Osteoblast (primary cell): Measurements from ENCODE around the gene ARL6IP4. TPM values are rescaled to one million over a fixed set of nuclear protein-coding genes. Genes with fewer than 3 reads are reported as not detected.

ENCODE experiments used
- DNase-seq: peaks from one replicate; pipeline ENCODE4 v3.0.0; 2011; ENCODE audit warnings: low spot score, mixed read lengths; ENCODE audit not compliant: insufficient read length; ENCODE audit errors: missing footprints
- H2AFZ ChIP-seq: 2 replicates; pipeline ENCODE4 v1.6.0; 2011; ENCODE audit warnings: mild to moderate bottlenecking, low read length
- H3K27ac ChIP-seq: 2 replicates; pipeline ENCODE4 v1.5.1; 2011; ENCODE audit warnings: mild to moderate bottlenecking, low read depth, low read length, moderate library complexity
- H3K27me3 ChIP-seq: 2 replicates; pipeline ENCODE4 v1.6.0; 2012; ENCODE audit warnings: mild to moderate bottlenecking, control low read depth, inconsistent platforms, low read length, moderate library complexity; ENCODE audit not compliant: insufficient read depth
- H3K36me3 ChIP-seq: 2 replicates; pipeline ENCODE4 v1.5.1; 2011; ENCODE audit warnings: mild to moderate bottlenecking, low read length, control low read depth, moderate library complexity; ENCODE audit not compliant: insufficient read depth
- H3K4me1 ChIP-seq: 2 replicates; pipeline ENCODE4 v1.5.1; 2011; ENCODE audit warnings: mild to moderate bottlenecking, low read length, control low read depth, moderate library complexity; ENCODE audit not compliant: insufficient read depth
- H3K4me2 ChIP-seq: 2 replicates; pipeline ENCODE4 v1.6.0; 2011; ENCODE audit warnings: mild to moderate bottlenecking, low read length; ENCODE audit not compliant: insufficient read depth
- H3K4me3 ChIP-seq: fragments of 200-600 bp; sonication (generic); 3 replicates; pipeline ENCODE4 v1.5.1; 2012; ENCODE audit warnings: mild to moderate bottlenecking, low read length, inconsistent platforms; ENCODE audit not compliant: insufficient read depth
- H3K79me2 ChIP-seq: 2 replicates; pipeline ENCODE4 v1.6.0; 2012; ENCODE audit warnings: mild to moderate bottlenecking, low read length, control low read depth, inconsistent platforms; ENCODE audit not compliant: insufficient read depth
- H3K9me3 ChIP-seq: 2 replicates; pipeline ENCODE4 v1.5.1; 2011; ENCODE audit warnings: low read depth, low read length, control low read depth
- H4K20me1 ChIP-seq: 2 replicates; pipeline ENCODE4 v1.6.0; 2012; ENCODE audit warnings: mild to moderate bottlenecking, low read length, control low read depth; ENCODE audit not compliant: insufficient read depth
- total RNA-seq: library from RNA; depleted of rRNA; stranded (reverse); fragments of >200 nt; gene quantifications from 2 replicates; pipeline ENCODE4 v1.2.3, GENCODE V29; 2012
- TF ChIP-seq, protein P1 (sequence below): IDR thresholded peaks from 2 replicates; pipeline ENCODE4 v1.5.1; 2011; ENCODE audit warnings: mild to moderate bottlenecking, low read depth, low read length, moderate library complexity; ENCODE audit errors: extremely low read depth

The ARL6IP4 gene
- total RNA-seq, 1 donor = 118 TPM

DNA sequence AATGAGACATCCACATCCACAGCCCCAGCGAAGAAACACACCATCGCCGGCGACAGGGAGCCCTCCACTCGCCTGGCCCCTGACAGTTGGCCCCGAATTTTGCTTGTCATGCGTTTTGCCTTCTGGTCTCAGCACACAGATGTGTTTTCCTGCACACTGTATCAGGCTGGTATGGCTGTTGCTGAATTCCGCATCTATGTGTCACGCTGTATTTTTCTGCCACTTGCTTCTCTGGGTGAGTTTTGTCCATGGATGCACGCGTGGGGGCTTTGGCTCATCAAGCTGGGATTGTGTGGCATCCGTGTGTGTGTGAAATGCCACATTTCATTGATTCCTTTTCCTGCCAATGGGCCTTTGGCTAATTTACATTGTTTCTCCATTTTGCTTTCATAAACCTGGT, 26.5 kb downstream of the ARL6IP4 start:
- no peak overlapping the region for H3K27ac ChIP-seq
- no peak overlapping the region for H2AFZ ChIP-seq
- H3K36me3 ChIP-seq = peaks cover 3% of the 10 kb centered on the region
- no peaks in the 10 kb centered on the region for H4K20me1 ChIP-seq
- H3K9me3 ChIP-seq = no peaks in the 10 kb centered on the region
- peak; percentile 86 for DNase-seq
- H3K79me2 ChIP-seq = no peaks in the 10 kb centered on the region
- H3K4me2 ChIP-seq = no peak overlapping the region
- H3K4me1 ChIP-seq = peaks cover 8% of the 10 kb centered on the region
- H3K4me3 ChIP-seq = no peak overlapping the region
- TF ChIP-seq, protein P1, sequence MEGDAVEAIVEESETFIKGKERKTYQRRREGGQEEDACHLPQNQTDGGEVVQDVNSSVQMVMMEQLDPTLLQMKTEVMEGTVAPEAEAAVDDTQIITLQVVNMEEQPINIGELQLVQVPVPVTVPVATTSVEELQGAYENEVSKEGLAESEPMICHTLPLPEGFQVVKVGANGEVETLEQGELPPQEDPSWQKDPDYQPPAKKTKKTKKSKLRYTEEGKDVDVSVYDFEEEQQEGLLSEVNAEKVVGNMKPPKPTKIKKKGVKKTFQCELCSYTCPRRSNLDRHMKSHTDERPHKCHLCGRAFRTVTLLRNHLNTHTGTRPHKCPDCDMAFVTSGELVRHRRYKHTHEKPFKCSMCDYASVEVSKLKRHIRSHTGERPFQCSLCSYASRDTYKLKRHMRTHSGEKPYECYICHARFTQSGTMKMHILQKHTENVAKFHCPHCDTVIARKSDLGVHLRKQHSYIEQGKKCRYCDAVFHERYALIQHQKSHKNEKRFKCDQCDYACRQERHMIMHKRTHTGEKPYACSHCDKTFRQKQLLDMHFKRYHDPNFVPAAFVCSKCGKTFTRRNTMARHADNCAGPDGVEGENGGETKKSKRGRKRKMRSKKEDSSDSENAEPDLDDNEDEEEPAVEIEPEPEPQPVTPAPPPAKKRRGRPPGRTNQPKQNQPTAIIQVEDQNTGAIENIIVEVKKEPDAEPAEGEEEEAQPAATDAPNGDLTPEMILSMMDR = no peak
- H3K27me3 ChIP-seq = no peaks in the 10 kb centered on the region

DNA sequence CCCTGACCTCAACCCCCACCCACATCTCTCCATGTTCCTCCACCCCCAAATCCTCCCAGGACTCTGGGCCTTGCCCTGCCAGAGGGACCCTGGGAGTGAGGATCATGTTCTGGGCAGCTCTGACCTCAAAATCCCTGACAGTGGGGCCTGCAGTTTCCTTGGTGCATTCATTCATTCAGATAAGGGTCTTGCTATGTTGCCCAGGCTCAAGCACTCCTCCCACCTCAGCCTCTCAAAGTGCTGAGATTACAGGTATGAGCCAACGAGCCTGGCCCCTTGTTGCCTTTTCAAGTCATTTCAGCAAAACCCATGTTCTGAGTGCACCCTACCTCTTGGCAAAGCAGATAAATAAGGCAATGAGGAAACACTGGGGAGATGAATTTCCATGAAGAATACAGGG, 29.6 kb downstream of the ARL6IP4 start:
- H2AFZ ChIP-seq = no peak overlapping the region

DNA sequence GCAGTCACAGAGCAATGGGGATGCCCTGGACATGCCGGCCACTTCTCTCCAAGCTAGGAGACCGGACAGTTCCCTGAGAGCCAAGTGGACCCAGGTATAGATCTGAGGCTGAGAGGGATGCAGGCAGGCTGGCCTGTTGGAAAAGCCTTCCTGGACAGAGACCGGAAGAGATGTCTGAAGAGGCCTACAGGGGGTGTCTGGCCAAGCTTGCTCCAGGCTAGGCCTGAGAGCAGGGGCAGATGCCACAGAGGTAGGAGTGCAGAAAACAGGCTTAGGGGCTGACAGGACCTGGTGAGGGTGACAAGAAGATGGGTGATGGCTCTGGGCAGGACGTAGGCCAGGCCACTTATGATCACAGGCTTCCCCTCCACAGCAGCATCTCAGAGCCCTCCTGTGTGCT, 30.2 kb downstream of the ARL6IP4 start:
- H3K27ac ChIP-seq = no peak overlapping the region
- no peak overlapping the region for H3K4me3 ChIP-seq
- peaks cover 8% of the 10 kb centered on the region for H3K4me1 ChIP-seq
- no peak overlapping the region for H2AFZ ChIP-seq
- no peaks in the 10 kb centered on the region for H3K36me3 ChIP-seq
- H3K9me3 ChIP-seq = no peaks in the 10 kb centered on the region
- no peaks in the 10 kb centered on the region for H3K79me2 ChIP-seq
- TF ChIP-seq, protein P1 = no peak
- H3K27me3 ChIP-seq = no peaks in the 10 kb centered on the region
- DNase-seq = peak; percentile 30
- no peak overlapping the region for H3K4me2 ChIP-seq
- H4K20me1 ChIP-seq = peaks cover 3% of the 10 kb centered on the region

More for the DNA sequence above, 29.6 kb downstream of the ARL6IP4 start:
- H3K27ac ChIP-seq = no peak overlapping the region
- TF ChIP-seq, protein P1 = no peak
- no peaks in the 10 kb centered on the region for H3K36me3 ChIP-seq
- H3K79me2 ChIP-seq = no peaks in the 10 kb centered on the region
- no peaks in the 10 kb centered on the region for H3K27me3 ChIP-seq
- peaks cover 8% of the 10 kb centered on the region for H3K4me1 ChIP-seq
- H4K20me1 ChIP-seq = peaks cover 3% of the 10 kb centered on the region
- H3K4me2 ChIP-seq = no peak overlapping the region
- no peaks in the 10 kb centered on the region for H3K9me3 ChIP-seq
- no peak overlapping the region for H3K4me3 ChIP-seq
- no peak for DNase-seq

DNA sequence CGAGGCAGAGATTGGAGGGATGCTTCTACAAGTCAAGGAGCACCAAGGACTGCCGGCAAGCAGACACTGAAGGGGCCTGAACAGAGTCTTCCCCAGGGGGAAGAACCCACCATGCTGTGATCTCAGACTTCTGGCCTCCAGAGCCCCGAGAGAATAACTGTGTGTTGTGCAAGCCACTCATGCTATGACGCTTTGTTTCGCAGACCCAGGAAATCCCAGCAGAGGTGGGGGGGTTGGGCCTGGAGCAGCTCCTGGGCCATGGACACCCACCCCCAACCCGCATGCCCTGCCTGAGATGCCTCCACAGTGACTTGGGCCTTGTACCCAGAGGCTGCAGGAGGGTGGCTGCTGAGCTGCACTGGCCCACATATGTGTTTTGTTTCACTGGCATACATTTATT, 31.2 kb downstream of the ARL6IP4 start:
- TF ChIP-seq, protein P1 = no peak
- no peak overlapping the region for H2AFZ ChIP-seq
- DNase-seq = peak; percentile 25

More for the DNA sequence above, 31.2 kb downstream of the ARL6IP4 start:
- Histone ChIP-seq H3K27me3 (no peaks in the 10 kb centered on the region), H3K4me1 (peaks cover 8% of the 10 kb centered on the region), H3K4me3 (no peak overlapping the region), H3K4me2 (no peak overlapping the region), H3K9me3 (no peaks in the 10 kb centered on the region), H3K36me3 (no peaks in the 10 kb centered on the region), H3K27ac (no peak overlapping the region), H3K79me2 (no peaks in the 10 kb centered on the region), H4K20me1 (peaks cover 3% of the 10 kb centered on the region)
